DMS153 (cell line): ENCODE results near the gene PCAT7.
"Not testable (repeated sequence)": the region's sequence is repeated elsewhere in the genome, so short reads cannot be mapped to it uniquely, and the experiment has no call there.

Source experiments
- DNase-seq: peaks from one replicate; lab custom pipeline; 2025; lab: John Stamatoyannopoulos, UW

PCAT7 gene

GRCh38 chr9:94563548-94563947 is 8.7 kb downstream of the PCAT7 start:
- DNase-seq: no peak

DNA sequence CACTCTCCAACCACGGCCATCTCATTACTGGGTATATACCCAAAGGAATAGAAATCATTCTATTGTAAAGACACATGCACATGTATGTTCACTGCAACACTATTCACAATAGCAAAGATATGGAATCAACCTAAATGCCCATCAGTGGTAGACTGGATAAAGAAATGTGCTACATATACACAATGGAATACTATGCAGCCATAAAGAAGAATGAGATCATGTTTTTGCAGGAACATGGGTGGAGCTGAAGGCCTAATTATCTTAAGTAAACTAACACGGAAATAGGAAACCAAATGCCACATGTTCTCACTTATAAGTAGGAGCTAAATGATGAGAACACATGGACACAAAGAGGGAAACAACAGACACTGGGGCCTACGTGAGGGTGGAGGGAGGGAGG is 9.4 kb downstream of the PCAT7 start:
- not testable (repeated sequence) for DNase-seq

- DNase-seq: no peak
Observed at GRCh38 chr9:94566550-94566949, 11.7 kb downstream of the PCAT7 start.

- no peak for DNase-seq
Observed at GRCh38 chr9:94567271-94567670, 12.4 kb downstream of the PCAT7 start.

DNA sequence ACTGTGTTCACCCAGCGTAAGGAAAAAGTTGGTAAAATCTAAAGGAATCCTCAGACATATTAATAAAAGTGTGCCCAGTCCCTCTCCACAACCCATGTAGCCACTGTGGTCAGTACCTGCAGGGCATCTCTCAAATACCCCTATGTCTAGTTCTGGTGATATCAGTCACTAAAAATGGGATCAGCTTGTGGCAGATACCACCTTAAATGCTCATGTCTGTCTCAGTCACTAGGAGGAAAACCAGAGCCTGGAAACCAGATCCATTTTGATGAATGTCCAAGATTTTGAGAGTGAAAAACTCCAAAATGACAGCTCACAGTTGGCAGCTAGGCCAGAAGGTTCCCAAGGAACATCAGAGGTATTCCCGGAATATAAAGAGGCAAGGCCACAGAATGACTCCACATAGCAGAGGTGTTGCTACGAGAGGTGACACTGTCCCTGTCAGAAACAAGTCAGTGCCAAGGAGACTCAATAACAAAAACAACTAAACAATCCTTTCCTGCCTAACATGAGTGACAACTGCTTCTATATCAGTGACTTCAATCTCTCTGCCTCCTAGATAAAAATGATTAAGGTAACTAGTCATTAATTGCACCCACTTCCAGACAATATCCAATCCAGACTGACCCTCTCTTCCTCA is 13.5 kb downstream of the PCAT7 start:
- no peak for DNase-seq

DNA sequence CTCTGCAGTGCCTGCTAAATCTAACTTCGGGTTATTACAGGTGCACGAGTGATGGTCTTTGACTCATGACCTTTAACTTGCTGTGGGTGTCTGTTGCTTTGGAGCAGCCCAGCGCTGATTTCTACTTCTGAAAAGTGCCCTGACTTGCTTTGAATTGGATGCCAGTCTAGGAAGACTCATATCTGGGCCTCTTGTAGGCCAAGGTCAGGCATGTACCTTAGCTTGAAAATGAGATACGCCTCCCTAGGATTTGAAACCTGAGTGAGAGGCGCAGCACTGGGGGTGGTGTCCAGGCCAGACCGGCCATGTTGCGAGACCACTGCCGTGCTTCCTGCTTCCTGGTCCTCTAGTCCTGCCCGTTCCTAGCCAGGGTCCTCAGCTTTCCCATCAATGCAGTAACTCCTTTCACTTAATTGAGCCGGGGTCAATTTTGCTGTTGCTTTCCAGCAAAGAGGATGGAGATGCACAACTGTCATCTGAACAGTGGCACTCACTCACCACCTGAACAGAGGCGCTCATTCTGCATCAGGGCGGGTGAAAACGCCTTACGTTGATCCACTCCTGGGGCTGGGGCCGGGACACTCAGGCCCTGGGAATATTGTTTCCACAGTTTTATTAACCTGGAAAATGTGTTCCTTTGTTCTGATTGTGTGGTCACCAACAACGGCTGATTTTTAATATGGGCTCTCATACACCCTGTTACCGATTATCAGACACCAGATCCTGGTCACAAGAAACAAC is 14.3 kb downstream of the PCAT7 start:
- DNase-seq: no peak

- DNase-seq: no peak
Observed at GRCh38 chr9:94576131-94576530, 21.2 kb downstream of the PCAT7 start.

GRCh38 chr9:94577036-94577435 is 22.2 kb downstream of the PCAT7 start:
- DNase-seq: no peak

DNA sequence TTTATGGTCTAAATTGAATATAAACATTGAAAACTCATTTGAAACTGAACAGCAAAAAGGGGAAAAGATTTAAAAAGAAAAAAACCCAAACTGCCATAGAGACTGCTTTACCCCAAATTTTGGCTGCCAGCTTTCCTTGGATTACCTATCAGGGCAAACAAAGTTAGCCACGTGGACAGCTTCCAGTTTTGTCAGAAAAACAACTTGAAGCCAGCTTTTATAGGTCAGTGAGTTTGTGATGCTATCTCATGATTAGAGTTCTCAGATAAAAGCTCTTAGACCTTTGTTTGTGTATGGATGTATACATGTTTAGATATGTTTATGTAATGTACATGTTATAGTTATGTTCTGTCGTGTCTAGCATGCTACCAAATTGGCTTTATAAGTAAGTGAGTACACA is 22.7 kb downstream of the PCAT7 start:
- no peak for DNase-seq

DNA sequence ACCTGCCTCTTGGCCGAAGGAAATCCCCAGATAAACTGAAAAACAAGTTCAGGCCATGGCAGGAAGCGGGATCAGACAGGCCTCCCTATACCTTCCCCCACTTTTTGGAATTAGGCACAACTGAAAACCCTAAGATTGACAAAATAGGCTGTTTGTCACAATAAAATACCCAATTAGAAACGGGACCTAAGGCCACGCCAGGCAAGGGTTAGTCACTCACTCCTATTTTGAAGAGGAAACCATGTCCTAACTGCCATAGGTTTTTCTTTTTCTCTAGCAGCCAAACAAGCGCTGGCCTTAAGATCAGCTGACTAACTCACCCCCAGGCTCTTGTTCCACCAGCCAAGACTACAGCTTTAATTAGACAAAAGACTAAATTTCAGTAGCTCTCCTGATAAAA is 26.8 kb downstream of the PCAT7 start:
- DNase-seq: no peak

- DNase-seq: no peak
Observed at GRCh38 chr9:94584555-94584954, 29.7 kb downstream of the PCAT7 start.

GRCh38 chr9:94586316-94586715 is 31.4 kb downstream of the PCAT7 start:
- no peak for DNase-seq

DNA sequence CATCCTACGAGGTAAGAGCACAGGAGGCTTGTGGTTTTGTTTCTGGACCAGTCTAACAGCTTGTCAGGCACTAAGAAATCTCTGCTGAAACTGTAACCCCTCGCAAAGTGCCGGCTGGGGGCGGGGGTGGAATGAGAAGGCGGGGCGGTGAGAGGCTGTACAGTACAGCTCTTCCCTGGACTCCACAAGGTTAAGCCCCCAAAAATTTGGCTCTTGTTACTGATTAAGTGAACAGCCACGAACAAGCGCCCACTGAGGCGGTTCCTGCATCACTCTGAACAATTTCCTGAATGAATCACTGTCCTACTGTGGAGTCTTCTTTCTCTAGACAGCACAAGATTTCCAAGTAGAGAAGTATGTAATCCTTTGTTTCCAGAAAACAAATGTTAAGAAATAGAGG is 31.9 kb downstream of the PCAT7 start:
- DNase-seq: no peak

GRCh38 chr9:94588681-94589080 is 33.8 kb downstream of the PCAT7 start:
- DNase-seq: no peak

- not testable (repeated sequence) for DNase-seq
Observed at GRCh38 chr9:94591046-94591545, 36.2 kb downstream of the PCAT7 start.

DNA sequence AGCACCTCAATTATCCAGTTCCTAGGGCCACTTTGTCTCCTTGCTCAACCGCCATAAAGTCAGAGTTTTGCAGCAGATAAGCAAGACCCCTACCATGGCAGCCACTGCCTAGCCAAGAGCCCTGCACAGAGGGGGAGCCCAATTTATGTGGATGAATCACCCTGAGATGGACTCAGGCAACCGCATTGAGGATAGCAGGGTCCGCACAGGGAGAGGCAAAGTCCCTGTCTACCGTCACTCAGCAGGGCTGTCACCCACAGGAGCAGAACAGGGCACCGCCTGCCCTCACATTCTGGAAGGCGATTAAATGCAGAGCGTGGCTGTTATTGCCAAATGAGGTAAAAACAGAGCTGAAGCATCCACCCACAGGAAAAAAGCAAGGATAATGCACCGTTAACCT is 37.0 kb downstream of the PCAT7 start:
- DNase-seq: no peak

- not testable (repeated sequence) for DNase-seq
Observed at GRCh38 chr9:94592683-94593082, 37.8 kb downstream of the PCAT7 start.

- DNase-seq: no peak
Observed at GRCh38 chr9:94593459-94594345, 38.8 kb downstream of the PCAT7 start, which contains the start of gene FBP2. Gene FBP2, minus strand, starts transcription at chr9:94593824. Its CDS starts 98 bp downstream, at chr9:94593726.

DNA sequence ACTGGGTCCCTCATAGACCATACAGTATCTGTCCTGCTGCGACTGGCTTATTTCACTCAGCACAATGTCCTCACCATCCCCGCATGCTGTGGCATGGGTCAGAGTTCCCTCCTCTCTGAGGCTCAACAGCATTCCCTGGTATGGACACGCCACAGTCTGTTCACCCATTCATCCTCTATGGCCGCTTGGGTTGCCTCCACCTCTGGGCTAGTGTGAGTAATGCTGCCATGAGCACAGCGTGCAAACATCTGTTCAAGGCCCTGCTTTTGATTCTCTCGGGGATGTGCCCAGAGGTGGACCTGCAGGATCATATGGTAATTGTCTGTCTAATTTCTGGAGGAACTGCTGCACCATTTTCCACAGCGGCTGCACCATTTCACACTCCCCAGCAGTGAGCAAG is 44.2 kb downstream of the PCAT7 start:
- DNase-seq: no peak

GRCh38 chr9:94600258-94600657 is 45.4 kb downstream of the PCAT7 start:
- DNase-seq: no peak

DNA sequence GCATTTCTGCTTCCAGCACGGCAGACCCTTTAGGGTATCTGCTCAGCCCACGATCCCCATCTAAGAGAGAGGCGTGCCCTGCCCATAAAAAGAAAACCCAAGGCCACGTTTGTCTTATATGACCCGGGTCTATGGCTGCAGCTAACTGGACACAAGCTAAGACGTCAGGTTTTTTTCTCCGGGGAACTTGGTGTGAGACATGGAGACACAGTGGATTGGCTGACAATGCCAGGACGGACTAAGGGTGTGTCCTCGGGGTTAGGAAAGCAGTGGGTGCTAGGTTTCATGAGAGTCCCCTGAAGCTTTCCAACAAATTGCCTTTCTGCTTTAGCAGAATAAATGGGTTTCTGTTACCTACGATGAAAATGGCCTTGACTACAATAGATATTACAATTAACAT is 45.8 kb downstream of the PCAT7 start:
- DNase-seq: no peak

GRCh38 chr9:94602666-94603065 is 47.8 kb downstream of the PCAT7 start:
- no peak for DNase-seq
